Mucosa of descending colon (tissue), 3 donors: ENCODE results near the gene TIMM21. TPM values are rescaled to one million over a fixed set of nuclear protein-coding genes. Genes with fewer than 3 reads are reported as not detected.

ENCODE experiments used
- ATAC-seq: fragments of 200-7000 bp; cut with Tn5 transposase; one replicate; pipeline ENCODE4 v1.9.1; 2020; ENCODE audit warnings: mild to moderate bottlenecking, moderate library complexity
- DNase-seq, 3 donors: peaks; one replicate each; pipeline ENCODE4 v3.0.0-alpha.2; 2020
- H3K36me3 ChIP-seq: fragments of 200-600 bp; one replicate; pipeline ENCODE4 v1.8.0; 2021; ENCODE audit warnings: low read depth, mild to moderate bottlenecking
- H3K4me1 ChIP-seq: fragments of 200-600 bp; one replicate; pipeline ENCODE4 v1.8.0; 2021; ENCODE audit warnings: low read depth, mild to moderate bottlenecking
- H3K4me3 ChIP-seq: fragments of 200-600 bp; one replicate; pipeline ENCODE4 v1.8.0; 2021; ENCODE audit warnings: mild to moderate bottlenecking
- H3K9me3 ChIP-seq: fragments of 200-600 bp; one replicate; pipeline ENCODE4 v1.8.0; 2021; ENCODE audit warnings: mild to moderate bottlenecking
- intact Hi-C, 2 donors: fragments of 100-400 bp; cut with DNase I in 1 of 2; cut with micrococcal nuclease in 1 of 2; formaldehyde crosslinking; loops; one replicate each; pipeline versions ENCODE4 v1.11.0 to v1.11.1; 2022; cut with DNase I, micrococcal nuclease
- total RNA-seq, 3 donors: library from RNA; stranded (reverse); fragmentation: NEBNext Ultra II Directional in 2 of 3; extraction: Animal tissue kit (Norgen Biotek cat#: 25700) in 2 of 3; gene quantifications; one replicate each; pipeline versions ENCODE4 v1.2.1 to v1.2.4, GENCODE V29; 2021 to 2023
- TF ChIP-seq, protein P1 (sequence below): fragments of 200-600 bp; IDR thresholded peaks from one replicate; pipeline ENCODE4 v1.8.0; 2022; ENCODE audit warnings: antibody characterized with exemption, mild to moderate bottlenecking
- donor health status: DM: no; HTN: no; CAD: no; lungs with moderate emphysema.
- donor health status: DM: no; HTN: no; CAD: no.
- donor health status: DM: no; HTN: yes; CAD: no.

Gene TIMM21
- total RNA-seq, 3 donors from 2014 or later: 26.1 to 46.1 (median 34.8) TPM

- Histone ChIP-seq H3K4me1 (no peaks in the 10 kb centered on the region), H3K4me3 (no peak overlapping the region), H3K9me3 (no peaks in the 10 kb centered on the region), H3K36me3 (no peaks in the 10 kb centered on the region)
- intact Hi-C loops: no loop called here
- ATAC-seq (no peak), DNase-seq (no peak)
- TF ChIP-seq, protein P1, sequence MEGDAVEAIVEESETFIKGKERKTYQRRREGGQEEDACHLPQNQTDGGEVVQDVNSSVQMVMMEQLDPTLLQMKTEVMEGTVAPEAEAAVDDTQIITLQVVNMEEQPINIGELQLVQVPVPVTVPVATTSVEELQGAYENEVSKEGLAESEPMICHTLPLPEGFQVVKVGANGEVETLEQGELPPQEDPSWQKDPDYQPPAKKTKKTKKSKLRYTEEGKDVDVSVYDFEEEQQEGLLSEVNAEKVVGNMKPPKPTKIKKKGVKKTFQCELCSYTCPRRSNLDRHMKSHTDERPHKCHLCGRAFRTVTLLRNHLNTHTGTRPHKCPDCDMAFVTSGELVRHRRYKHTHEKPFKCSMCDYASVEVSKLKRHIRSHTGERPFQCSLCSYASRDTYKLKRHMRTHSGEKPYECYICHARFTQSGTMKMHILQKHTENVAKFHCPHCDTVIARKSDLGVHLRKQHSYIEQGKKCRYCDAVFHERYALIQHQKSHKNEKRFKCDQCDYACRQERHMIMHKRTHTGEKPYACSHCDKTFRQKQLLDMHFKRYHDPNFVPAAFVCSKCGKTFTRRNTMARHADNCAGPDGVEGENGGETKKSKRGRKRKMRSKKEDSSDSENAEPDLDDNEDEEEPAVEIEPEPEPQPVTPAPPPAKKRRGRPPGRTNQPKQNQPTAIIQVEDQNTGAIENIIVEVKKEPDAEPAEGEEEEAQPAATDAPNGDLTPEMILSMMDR: no peak
These were observed 31.4 kb downstream of the TIMM21 start for GRCh38 chr18:74179623-74180199.

- ATAC-seq (no peak), DNase-seq (no peak)
- TF ChIP-seq, protein P1: no peak
- H3K4me1 ChIP-seq: no peaks in the 10 kb centered on the region
- H3K36me3 ChIP-seq: no peaks in the 10 kb centered on the region
- H3K4me3 ChIP-seq: no peak overlapping the region
- H3K9me3 ChIP-seq: no peaks in the 10 kb centered on the region
- intact Hi-C loops: no loop called here
These were observed 34.0 kb downstream of the TIMM21 start for GRCh38 chr18:74182335-74182734.

GRCh38 chr18:74183130-74183529 is 34.8 kb downstream of the TIMM21 start:
- Histone ChIP-seq H3K36me3 (no peaks in the 10 kb centered on the region), H3K4me3 (no peak overlapping the region), H3K4me1 (no peaks in the 10 kb centered on the region), H3K9me3 (no peaks in the 10 kb centered on the region)
- DNase-seq: no peak
- no peak for ATAC-seq
- intact Hi-C loops: no loop called here
- TF ChIP-seq, protein P1: no peak

GRCh38 chr18:74184875-74185274 is 36.6 kb downstream of the TIMM21 start:
- Histone ChIP-seq H3K4me1 (no peaks in the 10 kb centered on the region), H3K9me3 (no peaks in the 10 kb centered on the region), H3K36me3 (no peaks in the 10 kb centered on the region), H3K4me3 (no peak overlapping the region)
- DNase-seq: no peak
- intact Hi-C loops: no loop called here
- ATAC-seq: no peak
- TF ChIP-seq, protein P1: no peak

- ATAC-seq (no peak), DNase-seq (no peak)
- Histone ChIP-seq H3K36me3 (no peaks in the 10 kb centered on the region), H3K4me3 (no peak overlapping the region), H3K4me1 (no peaks in the 10 kb centered on the region), H3K9me3 (no peaks in the 10 kb centered on the region)
- intact Hi-C loops: no loop called here
- TF ChIP-seq, protein P1: no peak
These were observed 37.5 kb downstream of the TIMM21 start for GRCh38 chr18:74185860-74186259.

DNA sequence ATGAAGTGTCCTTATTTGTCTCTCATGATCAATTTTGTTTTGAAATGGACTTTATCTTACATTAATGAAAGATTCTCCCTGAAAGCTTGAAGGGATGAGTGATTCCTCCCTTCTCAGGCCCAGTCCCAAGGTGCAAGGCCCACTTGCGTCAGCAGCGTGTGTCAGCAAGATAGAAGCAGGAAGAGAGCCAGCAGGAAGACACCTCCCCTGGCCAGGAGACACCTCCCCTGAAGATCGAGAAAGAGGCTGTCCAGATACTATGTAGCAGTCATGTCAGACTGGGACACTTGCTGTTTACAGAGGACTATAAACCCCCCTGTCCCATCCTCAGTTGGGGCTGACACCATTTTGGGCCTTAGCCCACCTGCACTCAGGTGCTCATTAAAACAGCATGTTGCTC is 38.3 kb downstream of the TIMM21 start:
- Histone ChIP-seq H3K4me3 (no peak overlapping the region), H3K9me3 (no peaks in the 10 kb centered on the region), H3K4me1 (no peaks in the 10 kb centered on the region), H3K36me3 (no peaks in the 10 kb centered on the region)
- intact Hi-C loops: no loop called here
- no peak for ATAC-seq
- no peak for DNase-seq
- TF ChIP-seq, protein P1: no peak
